NCI-H146 (cell line): Measurements from ENCODE around the gene MMP24OS.

Experiments
- DNase-seq: peaks from one replicate; lab custom pipeline; 2025; lab: John Stamatoyannopoulos, UW

MMP24OS gene

DNA sequence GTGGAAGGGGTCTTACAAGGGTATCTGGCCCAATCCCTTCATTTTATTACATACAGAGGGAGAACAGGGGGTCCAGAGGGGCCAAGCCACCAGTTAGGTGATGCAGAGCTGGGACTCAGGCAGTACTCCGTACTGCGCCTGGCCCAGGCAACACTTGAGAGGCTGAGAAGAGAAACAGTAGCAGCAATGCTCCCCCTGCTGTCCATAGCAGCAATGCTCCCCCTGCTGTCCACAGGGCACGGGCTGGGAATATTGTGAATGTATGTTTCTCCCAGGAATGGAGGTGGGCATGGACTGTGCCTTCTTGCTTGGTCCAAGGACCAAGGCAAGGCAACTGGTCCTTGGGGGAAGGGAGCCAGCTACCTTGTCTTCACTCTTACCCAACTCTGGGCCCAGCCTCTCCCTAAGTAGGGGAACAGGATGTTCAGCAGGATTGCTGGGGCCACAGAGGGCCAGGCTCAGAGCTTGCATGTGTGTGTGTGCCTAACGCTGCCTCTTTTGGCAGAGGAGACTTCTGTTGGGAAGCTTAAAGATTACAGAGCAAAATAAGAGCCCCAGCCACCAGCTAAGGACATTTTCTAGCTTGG is 29.1 kb upstream of the MMP24OS start:
- peak; percentile 48 for DNase-seq

DNA sequence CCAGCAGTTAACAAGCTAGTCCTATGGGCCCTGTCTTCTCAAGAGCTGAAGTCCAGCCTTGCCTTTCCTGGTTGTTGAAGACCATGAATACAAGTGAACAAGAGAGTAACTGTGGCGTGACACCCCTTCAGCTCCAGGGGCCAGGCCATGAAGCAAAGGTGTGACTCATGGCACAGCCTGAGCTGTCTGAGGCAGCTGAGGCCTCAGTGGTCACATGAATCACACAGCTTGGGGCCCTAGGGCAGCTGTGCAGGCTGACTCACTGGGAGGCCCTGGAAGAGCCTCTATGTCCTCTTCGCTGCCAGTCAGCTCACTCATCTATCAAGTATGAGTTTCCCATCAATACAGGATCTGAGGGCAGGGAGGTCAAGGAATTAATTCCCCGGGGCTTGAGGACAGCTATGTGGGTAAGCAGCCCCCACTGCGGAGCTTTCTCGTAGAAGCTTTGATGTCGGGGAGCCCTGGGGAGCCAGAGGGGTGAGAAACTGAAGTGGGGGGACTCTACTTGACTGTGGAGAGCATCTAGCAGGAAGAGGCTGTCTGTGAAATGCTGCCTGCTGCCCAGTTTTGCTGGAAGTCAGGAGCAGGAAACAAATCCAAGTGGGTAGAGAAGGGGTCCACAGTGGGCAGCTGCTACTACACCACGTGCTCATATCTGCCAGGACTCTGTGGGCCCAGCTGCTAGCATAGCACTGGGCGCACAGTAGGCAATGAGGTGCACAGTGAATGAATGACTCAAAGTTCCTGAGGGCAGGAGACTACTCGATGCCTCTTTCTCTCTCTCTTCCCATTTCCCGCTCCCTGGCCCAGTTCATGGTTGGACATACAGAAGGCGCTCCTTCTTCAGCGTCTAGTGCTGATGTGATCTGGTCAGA is 28.0 kb upstream of the MMP24OS start:
- DNase-seq, result no peak

DNA sequence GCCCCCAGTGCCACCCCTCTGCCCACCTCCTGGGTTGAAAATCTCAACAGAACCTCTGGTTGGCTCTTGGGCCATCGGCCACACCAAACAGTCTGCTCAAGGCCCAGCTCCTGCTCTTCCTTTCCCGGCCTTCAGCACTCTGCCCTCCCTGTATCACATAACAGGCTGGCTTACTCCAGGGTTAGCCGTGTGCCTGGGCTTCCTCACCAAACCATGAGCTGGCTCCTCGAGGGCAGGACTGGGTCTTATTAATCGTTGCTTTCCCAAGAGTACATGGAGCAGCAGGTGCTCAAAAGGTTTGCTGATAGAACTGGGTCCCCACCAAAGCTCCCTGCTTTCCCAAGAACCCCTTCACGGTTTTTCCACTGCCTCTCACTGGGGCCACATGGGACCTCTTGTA is 27.0 kb upstream of the MMP24OS start:
- DNase-seq, result no peak

DNA sequence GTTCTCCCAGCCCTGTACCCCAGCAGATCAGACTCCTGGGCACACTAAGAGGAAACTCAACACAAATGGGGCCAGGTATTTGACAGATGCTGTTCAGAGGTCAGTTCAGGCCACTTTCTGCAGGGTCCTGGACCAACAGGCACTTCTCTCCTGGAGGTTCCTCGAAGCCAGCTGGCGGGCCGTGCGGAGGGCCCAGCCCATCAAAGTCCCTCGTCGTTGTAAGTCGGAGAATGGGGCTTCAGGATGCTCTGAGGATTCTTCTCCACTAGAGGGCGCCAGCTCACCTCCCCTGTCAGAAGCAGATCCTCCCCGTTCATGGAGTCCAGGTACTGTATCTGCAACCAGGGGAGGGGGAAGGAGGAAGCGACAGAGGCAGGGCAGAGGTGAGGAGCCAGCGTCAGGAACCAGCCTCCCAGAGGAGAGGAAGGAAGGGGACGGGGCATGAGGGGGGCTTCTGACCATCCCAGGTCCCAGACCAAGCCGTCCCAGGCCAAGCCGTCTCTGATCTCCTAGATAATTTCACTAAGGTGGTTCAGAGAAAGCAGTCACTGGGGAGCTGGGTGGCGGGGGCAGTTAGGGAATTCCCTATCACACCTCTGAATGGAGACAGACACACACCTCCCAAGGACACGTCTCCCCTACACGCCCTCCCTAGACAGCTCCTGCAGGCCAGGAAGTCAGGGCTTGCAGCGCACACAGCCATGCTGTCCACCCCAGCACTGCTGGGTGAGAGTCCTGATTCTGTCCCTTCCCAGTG is 26.0 kb upstream of the MMP24OS start:
- peak; percentile 91 for DNase-seq

DNA sequence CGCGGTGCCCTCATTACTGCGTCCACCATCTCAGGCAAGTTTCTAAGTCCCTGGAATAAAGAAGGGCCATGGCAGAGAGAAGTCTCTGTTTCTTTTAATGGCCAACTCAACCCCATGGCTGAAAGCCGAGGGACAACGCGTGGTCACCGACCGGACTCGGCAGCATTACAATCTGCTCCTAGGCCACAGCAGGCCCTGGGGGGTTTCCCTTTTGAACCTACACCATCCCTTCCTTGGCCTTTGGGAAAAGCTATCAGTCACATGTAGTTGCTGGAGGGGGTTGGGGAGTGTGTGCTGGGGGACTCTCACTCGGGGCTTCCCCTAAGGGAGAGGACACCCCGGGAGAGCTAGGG is 25.4 kb upstream of the MMP24OS start:
- no peak for DNase-seq

DNA sequence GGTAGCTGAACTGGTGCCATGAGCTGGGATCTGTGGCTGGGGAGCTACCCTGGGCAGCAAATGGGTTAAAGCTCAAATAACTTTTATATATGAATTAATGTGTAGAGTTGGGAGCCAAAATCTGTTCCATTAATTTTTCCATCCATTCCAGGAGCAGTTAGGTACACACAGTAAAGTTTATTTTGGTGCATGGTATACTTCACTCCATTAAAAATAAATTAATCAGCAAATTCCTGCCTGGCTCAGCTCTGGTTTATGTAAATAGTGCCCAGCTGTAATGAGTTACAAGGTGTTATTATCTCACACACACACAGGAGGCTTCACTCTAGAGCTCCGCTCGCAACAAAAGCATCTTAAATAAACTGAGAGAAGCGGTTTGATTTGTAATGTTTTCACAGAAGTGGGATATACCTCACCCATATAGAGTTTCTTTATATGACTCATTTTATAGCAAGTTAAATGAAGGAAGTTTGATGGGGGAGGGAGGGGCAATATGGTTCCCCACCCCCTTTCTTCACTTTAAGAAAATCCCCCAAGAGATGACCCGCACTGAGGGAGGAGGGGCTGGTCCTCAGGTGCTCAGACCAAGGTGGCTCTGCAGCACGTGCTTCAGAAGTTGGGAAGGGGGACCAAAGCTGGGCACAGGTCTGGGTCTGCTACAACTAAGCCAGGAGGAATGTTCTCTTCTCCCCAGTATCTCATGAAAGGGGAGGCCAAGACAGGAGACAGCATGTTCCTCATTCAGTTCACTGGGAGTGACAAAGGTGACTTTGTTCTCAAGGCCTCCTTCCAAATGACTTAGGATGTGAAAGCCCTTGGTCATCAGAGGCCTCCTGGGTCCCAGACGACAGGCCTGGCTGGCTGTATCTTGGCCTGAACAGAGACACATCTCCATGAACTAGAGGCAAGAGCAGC is 24.8 kb upstream of the MMP24OS start:
- no peak for DNase-seq

DNA sequence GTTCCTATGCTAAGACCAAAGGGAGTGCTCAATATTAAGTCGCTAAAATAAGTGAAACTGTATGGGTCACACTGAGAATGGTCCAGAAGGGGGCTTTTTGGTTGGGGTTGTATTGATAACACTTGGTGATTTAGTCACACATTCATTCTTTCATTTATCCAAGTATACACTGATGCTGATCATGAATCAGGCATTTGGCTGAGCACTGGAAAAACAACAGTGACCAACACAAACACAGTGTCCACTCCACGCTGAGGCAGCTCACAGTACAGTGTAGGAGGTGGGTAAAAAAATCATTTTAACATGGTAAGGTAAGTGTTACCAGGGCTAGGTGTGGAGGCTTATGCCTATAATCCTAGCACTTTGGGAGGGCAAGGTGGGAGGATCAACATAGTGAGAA is 23.5 kb upstream of the MMP24OS start:
- no peak for DNase-seq

DNA sequence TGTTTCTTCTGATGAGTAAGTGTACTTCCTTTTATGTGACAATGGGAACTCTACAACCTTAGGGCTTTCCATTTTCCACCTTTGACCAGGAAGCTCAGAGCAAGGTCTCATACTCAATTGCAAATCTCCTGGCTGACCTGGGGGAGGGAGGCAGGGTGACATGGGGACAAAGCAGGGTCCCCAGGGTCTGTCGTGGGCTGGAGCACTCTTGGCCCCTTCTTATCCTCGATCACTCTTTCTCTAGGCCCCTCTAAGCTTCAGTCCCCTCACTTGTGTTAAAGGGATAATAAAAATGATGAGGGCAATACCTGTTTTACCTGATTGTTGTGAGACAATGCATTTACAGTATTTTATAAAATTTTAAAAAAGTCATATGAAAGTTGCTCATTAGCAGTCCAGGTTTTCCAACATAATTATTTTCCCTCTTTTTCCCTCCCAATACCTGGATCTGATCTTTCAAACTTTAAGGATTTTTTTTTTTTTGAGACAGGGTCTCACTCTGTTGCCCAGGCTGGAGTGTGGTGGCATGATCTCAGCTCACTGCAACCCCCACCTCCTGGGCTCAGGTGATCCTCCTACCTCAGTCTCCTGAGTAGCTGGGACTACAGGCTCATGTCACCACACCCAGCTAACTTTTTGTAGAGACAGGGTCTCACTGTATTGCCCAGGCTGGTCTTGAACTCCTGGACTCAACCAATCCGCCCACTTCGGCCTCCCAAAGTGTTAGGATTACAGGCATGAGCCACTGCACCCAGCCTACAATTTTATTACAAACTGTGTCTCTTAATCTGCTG is 22.7 kb upstream of the MMP24OS start:
- DNase-seq, result no peak

DNA sequence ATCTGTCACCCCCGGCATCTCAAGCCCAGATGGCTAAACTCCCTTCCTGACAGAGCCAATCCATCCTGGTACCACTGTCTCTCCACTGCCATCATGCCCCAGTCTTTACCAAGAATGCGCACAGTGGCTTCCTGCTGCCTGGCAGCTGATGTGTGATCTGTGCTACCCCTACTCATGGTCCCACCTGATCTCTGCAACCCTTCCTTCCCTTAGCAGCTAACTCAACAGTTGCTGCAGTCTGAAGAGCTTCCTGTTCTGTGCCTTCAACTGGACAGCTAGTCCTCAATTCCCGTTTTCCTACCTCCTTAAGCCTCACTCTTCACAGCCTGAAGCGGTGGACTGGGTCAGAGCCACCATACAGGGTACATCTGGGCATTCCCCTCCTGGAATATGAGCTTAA is 21.9 kb upstream of the MMP24OS start:
- DNase-seq, result no peak

DNA sequence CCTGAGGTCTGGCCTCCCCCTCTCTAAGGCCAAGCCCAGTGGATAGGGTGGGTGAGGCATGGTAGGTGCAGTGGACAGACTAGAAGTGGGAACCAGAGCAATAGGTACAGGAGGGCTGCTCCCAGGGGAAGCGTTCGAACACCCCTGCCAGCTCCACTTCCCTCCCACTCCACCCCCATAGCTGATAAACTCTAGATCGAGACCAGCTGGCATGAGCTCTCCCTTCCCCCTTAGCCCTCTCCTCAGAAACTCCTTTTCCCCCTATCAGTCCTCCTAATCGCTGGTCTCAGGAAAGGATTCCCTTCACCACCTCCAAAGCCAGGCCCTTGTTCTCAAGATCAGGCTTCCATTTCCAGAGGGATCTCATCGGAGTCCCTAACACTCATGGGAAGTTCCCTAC is 20.3 kb upstream of the MMP24OS start:
- no peak for DNase-seq

DNA sequence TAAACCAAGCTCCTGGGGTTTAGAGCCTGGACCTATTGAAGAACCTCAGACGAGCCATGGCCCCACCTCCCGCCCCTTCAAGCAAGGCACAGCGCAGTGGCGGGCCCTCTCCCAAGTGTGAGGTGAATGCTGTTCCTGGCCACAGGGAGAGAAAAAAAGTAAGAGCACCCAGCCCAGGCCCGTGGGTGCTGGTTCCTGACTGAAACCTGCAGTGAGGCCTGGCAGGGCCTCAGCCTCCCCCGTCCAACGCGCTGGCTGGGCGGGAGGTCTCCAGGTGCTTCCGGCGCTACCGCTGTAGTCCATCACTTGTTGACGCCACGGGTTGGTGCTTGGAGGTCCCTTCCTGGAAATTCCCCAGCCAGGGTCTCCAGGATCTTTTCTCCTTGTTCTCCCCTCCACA is 19.8 kb upstream of the MMP24OS start:
- no peak for DNase-seq

DNA sequence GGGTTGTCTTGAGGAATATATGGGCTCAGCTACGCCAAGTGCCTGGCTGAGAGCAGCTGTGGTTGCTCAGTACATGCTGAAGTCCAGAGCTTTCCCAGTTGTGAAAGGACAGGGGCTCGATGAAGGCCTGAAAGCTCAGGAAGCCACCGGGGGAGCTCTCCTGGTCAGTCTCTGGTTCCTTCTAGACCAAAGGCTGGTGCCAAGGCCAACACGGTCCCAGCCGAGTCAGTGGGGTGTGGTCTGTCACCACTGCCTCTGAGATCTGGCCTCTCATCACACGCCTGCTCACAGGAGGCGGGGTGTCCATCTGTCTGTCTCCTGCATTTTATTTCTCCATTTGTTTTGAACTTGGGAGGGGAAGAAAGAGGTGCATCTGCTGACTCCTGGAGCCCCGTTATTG is 19.2 kb upstream of the MMP24OS start:
- no peak for DNase-seq

DNA sequence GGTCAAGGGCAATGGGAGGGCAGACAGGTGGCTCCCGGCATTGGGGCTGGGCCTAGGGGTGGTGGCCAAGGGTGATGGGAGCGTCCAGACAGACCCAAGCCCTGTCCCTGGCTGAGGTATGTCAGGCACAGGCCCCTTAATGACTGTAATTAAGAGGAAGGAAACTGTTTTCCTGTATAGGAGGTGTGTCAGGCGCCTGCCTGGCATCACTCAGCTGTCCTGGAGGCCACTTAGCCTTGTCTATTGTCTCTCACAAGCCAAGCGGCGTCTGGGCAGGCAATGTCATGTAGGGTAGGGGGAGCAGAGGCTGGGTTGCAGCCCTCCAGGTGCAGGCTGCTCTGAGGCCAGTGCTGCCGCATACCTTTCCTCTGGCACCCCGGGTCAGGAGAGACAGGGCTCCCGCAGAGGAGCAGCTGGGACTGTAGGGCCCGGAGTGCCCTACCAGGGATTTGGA is 18.2 kb upstream of the MMP24OS start:
- DNase-seq, result peak; percentile 86

DNA sequence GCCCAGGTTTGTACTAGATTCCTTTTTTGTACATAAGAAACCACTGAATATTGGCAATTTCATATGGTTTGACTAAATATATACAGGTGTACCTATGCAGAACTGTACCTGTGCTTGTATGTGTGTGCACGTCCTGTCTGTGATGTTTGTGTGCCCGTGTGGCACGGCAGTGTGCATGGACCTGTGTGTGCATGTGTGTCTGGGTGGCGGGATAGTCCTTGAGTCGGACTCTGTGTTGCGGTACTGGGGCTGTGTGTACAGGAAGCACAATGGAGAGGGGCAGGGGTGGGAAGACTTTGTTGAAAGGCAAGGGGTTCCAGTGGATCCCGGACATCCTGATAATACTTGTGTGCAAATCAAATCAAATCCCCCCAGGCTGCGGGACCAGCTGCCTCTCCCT is 17.8 kb upstream of the MMP24OS start:
- DNase-seq, result no peak

DNA sequence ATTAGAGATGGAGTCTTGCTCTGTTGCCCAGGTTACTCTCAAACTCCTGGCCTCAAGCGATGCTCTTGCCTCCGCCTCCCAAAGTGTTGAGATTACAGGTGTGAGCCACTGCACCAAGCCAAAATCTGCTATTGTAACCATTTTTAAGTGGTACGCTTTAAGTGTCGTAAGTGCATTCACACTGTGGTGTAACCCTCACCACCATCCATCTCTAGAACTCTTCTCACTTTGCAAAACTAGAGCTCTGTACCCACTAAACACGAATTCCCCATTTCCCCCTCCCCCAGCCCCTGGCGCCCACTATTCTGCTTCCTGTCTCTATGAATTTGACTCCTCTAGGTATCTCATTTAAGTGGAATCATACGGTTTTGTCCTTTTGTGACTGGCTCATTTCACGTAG is 17.1 kb upstream of the MMP24OS start:
- DNase-seq, result no peak

DNA sequence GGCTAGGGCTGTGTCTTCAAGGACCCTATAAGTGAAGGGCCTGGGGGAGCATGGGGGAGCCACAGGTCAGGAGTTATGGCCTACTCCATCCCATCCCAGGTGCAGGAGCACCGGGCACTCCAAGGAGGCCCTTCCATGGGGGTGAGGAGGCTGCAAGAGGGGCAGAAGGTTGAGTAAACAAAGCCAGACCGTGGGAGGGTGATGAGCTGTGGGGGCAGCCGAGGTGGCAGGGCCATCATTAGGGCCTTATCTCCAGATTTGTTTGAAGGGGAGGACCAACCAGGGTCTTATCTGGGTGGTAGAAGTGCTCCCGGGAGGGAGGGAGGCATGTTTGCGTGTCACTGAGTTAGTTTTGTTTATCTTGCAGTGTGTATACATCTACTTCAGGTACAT is 16.4 kb upstream of the MMP24OS start:
- no peak for DNase-seq

DNA sequence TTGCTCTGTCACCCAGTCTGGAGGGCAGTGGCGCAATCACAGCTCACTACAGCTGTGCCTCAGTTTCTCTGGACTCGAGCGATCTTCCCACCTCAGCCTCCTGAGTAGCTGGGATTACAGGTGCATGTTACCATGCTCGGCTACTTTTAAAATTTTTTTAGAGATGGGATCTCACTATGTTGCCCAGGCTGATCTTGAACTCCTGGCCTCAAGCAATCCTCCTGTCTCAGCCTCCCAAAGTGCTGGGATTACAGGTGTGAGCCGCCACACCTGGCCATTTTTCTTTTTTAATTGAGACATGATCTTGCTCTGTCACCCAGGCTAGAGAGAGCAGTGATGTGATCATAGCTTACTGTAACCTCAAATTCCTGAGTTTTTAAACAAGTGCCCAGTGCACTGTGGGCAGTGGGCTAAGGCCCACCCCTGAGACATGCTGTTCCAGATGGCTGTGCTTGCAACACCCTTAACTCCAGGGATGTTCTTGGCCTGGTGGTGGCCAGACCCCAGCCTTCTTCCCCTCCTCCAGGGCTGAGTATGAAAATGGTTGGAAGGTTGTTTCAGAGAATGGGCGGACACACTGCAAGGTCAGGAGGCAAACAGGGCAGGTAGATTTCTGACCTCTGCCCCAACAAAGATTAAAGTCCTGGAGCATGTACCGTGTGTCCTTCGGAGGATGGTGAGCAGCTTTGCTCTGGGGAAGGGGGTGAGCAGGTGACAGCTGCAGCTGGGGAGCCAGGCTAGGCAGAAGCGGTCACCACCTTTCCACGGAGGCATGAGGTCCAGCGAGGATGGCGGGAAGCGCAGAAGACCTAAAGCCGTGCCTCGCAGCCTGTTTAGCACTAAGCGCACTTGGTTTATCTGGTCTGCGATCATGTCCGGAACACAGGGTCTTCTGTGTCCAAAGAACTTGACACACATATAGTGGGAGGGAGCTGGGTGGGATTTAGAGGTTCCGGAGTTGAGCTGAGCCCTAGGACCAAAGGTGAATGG is 15.7 kb upstream of the MMP24OS start:
- no peak for DNase-seq

DNA sequence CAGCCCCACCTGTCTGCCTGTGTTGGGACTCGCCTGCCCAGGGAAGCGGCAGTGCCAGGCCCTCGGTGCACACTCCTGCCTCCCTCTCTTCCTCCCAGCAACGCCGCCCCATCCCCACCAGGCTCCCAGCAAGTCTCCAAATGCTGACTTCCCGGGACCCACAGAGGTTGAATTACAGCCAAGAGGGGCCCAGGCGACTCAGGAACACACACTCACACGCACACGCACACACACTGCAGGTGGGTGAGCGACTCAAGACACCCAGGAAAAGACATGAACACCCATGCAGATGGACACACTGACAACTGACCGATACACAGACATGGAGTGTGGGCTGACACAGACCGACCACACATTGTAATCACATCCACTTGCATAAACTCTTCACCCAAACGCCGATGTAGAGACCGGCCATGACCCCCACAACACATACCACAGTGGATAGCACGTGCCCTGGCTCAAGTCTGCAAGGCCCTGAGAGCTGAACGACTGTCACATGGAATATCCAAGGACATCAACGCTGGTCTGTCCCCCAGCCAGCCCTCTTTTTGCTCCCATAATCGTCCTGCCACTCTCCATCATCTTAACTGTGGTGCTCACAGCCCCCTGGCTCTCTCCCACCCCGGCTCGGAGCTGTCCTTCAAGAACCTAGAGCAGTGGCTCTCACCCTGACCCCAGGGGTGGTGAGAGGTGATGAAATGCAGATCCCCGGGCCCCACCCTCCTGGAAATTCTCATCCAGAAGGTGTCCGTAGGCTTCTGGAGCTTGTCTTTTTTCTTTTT is 14.8 kb upstream of the MMP24OS start:
- no peak for DNase-seq
